GM23338 (cell line): ENCODE data around the gene DNAJB6. TPM values are rescaled to one million over a fixed set of nuclear protein-coding genes. Genes with fewer than 3 reads are reported as not detected.

Source experiments
- ATAC-seq: fragments of 200-7000 bp; cut with Tn5 transposase; 3 replicates; pipeline ENCODE4 v1.9.1; 2020
- DNase-seq: peaks from one replicate; pipeline ENCODE4 v3.0.0-alpha.2; 2015; ENCODE audit warnings: low spot score
- H2AFZ ChIP-seq: fragments of 200-600 bp; sonication (generic); 2 replicates; pipeline ENCODE4 v1.8.0; 2016; ENCODE audit warnings: antibody characterized with exemption, mild to moderate bottlenecking, moderate library complexity
- H3F3A ChIP-seq: fragments of 200-600 bp; sonication (generic); replicated peaks from 2 replicates; pipeline ENCODE4 v1.8.0; 2017; ENCODE audit warnings: antibody characterized with exemption, mixed run types, low read depth
- H3K27ac ChIP-seq: fragments of 200-600 bp; sonication (generic); 2 replicates; pipeline ENCODE4 v1.6.1; 2016; ENCODE audit warnings: low read depth
- H3K27me3 ChIP-seq: fragments of 200-600 bp; sonication (generic); 2 replicates; pipeline ENCODE4 v1.8.0; 2016; ENCODE audit warnings: mild to moderate bottlenecking, mixed run types, moderate library complexity; ENCODE audit not compliant: insufficient read depth
- H3K36me3 ChIP-seq: fragments of 200-600 bp; sonication (generic); 2 replicates; pipeline ENCODE4 v1.8.0; 2016; ENCODE audit warnings: mild to moderate bottlenecking; ENCODE audit not compliant: insufficient read depth
- H3K4me1 ChIP-seq: fragments of 200-600 bp; sonication (generic); 2 replicates; pipeline ENCODE4 v1.8.0; 2016; ENCODE audit warnings: mild to moderate bottlenecking, moderate library complexity; ENCODE audit not compliant: insufficient read depth
- H3K4me2 ChIP-seq: fragments of 200-600 bp; sonication (generic); 2 replicates; pipeline ENCODE4 v1.7.1; 2017; ENCODE audit warnings: mixed run types
- H3K4me3 ChIP-seq: fragments of 200-600 bp; sonication (generic); 2 replicates; pipeline ENCODE4 v1.6.1; 2016; ENCODE audit warnings: mixed run types
- H3K79me2 ChIP-seq: fragments of 200-600 bp; sonication (generic); replicated peaks from 2 replicates; pipeline ENCODE4 v1.8.0; 2017; ENCODE audit warnings: mild to moderate bottlenecking; ENCODE audit not compliant: insufficient read depth
- H3K9me2 ChIP-seq: fragments of 200-600 bp; sonication (generic); 2 replicates; pipeline ENCODE4 v1.8.0; 2017; ENCODE audit not compliant: insufficient read depth
- H4K20me1 ChIP-seq: fragments of 200-600 bp; sonication (generic); replicated peaks from 2 replicates; pipeline ENCODE4 v1.8.0; 2017; ENCODE audit warnings: mild to moderate bottlenecking; ENCODE audit not compliant: insufficient read depth
- H3K27ac Mint-ChIP-seq: 2 replicates; pipeline ENCODE4 v1.8.0; 2020; ENCODE audit warnings: inconsistent platforms, mild to moderate bottlenecking, moderate library complexity, mixed read lengths
- H3K27me3 Mint-ChIP-seq: 3 replicates; pipeline ENCODE4 v1.8.0; 2022; ENCODE audit warnings: low read depth, mild to moderate bottlenecking, moderate library complexity, mixed read lengths, inconsistent platforms; ENCODE audit not compliant: insufficient read depth, poor library complexity
- H3K36me3 Mint-ChIP-seq: 3 replicates; pipeline ENCODE4 v1.8.0; 2021; ENCODE audit warnings: low read depth, mild to moderate bottlenecking, inconsistent platforms, moderate library complexity, mixed read lengths
- H3K4me1 Mint-ChIP-seq: 3 replicates; pipeline ENCODE4 v1.8.0; 2020; ENCODE audit warnings: mild to moderate bottlenecking, inconsistent platforms, mixed read lengths
- H3K4me3 Mint-ChIP-seq: 3 replicates; pipeline ENCODE4 v1.8.0; 2021; ENCODE audit warnings: moderate library complexity, mild to moderate bottlenecking, inconsistent platforms, mixed read lengths
- H3K9me3 Mint-ChIP-seq: 3 replicates; pipeline ENCODE4 v1.8.0; 2020; ENCODE audit warnings: moderate library complexity, mild to moderate bottlenecking, inconsistent platforms, mixed read lengths
- CREB1 ChIP-seq: fragments of 250-450 bp; sonication (Bioruptor Pico); IDR thresholded peaks from 2 replicates; pipeline ENCODE4 v1.5.0; 2020; ENCODE audit warnings: low read depth, mild to moderate bottlenecking, moderate library complexity
- CTCF ChIP-seq, 2 experiments: fragments of 200-600 bp in 1 of 2; sonication (generic) in 1 of 2; conservative IDR thresholded peaks; 2 replicates each; pipeline versions ENCODE4 v1.5.1 to v1.6.1; 2016 to 2017; ENCODE audit warnings: antibody characterized with exemption in 2 of 2, low read depth in 2 of 2, mild to moderate bottlenecking in 2 of 2, moderate library complexity in 1 of 2
- EZH2 ChIP-seq: fragments of 200-600 bp; sonication (generic); IDR thresholded peaks from one replicate; pipeline ENCODE4 v1.8.0; 2017; ENCODE audit warnings: antibody characterized with exemption, mild to moderate bottlenecking, low read depth; ENCODE audit not compliant: unreplicated experiment
- JUNB ChIP-seq: IDR thresholded peaks from one replicate; pipeline ENCODE4 v1.6.1; 2016; ENCODE audit warnings: antibody characterized with exemption; ENCODE audit not compliant: unreplicated experiment
- POLR2AphosphoS5 ChIP-seq: IDR thresholded peaks from 2 replicates; pipeline ENCODE4 v1.6.1; 2016; ENCODE audit warnings: antibody characterized with exemption, low read depth
- REST ChIP-seq: IDR thresholded peaks from one replicate; pipeline ENCODE4 v1.6.1; 2018; ENCODE audit warnings: antibody characterized with exemption; ENCODE audit not compliant: unreplicated experiment
- STAT1 ChIP-seq: IDR thresholded peaks from one replicate; pipeline ENCODE4 v1.6.1; 2016; ENCODE audit warnings: antibody characterized with exemption; ENCODE audit not compliant: unreplicated experiment
- ZNF114 ChIP-seq: fragments of 250-450 bp; sonication (Bioruptor Pico); IDR thresholded peaks from 2 replicates; pipeline ENCODE4 v1.5.0; 2020; ENCODE audit warnings: mild to moderate bottlenecking, moderate library complexity
- ZNF331 ChIP-seq: fragments of 250-450 bp; sonication (Bioruptor Pico); IDR thresholded peaks from 2 replicates; pipeline ENCODE4 v1.5.0; 2020; ENCODE audit warnings: low read depth, mild to moderate bottlenecking, moderate library complexity
- ZNF462 ChIP-seq: fragments of 250-450 bp; sonication (Bioruptor Pico); IDR thresholded peaks from 2 replicates; pipeline ENCODE4 v1.5.0; 2020; ENCODE audit warnings: mild to moderate bottlenecking, moderate library complexity
- polyA plus RNA-seq: library from polyadenylated mRNA; unstranded; fragments of >200 nt; fragmentation: Nextera tagmentation; extraction: Ambion mirVana; gene quantifications from 2 replicates; pipeline ENCODE4 v1.2.1, GENCODE V29; 2016
- total RNA-seq: library from RNA; depleted of rRNA; stranded (reverse); fragments of >200 nt; shearing (Covaris generic); gene quantifications from 2 replicates; pipeline ENCODE4 v1.2.3, GENCODE V29; 2014

Gene DNAJB6
- total and polyA plus RNA-seq, 2 experiments from 2014 or later, result 308 to 322 TPM

GRCh38 chr7:157377436-157378124 lies 40.8 kb downstream of the DNAJB6 start:
- peaks cover 7% of the 10 kb centered on the region for H3K27me3 Mint-ChIP-seq
- no peak for TF ChIP-seq ZNF114 (CRISPR knock-in tag)
- TF ChIP-seq JUNB, result no peak
- no peak for TF ChIP-seq CTCF (conservative IDR thresholded peaks at IDR 0.05; ENCODE audit: low read depth in 2 of 2)
- no peak for TF ChIP-seq POLR2AphosphoS5
- no peak for TF ChIP-seq EZH2
- TF ChIP-seq CREB1 (CRISPR knock-in tag), result no peak
- TF ChIP-seq REST, result no peak
- no peak for TF ChIP-seq STAT1
- no peak for TF ChIP-seq ZNF331 (CRISPR knock-in tag)
- DNase-seq (no peak), ATAC-seq (peak; percentile 59)
- Histone ChIP-seq H3K27ac (peak overlapping the region; percentile 66), H3K79me2 (peaks cover 100% of the 10 kb centered on the region), H3K4me3 (no peak overlapping the region), H3K4me1 (peaks cover 50% of the 10 kb centered on the region), H3K27me3 (no peaks in the 10 kb centered on the region), H3K4me2 (no peak overlapping the region), H2AFZ (no peak overlapping the region), H3F3A (peaks cover 51% of the 10 kb centered on the region), H3K9me2 (no peaks in the 10 kb centered on the region), H4K20me1 (peaks cover 97% of the 10 kb centered on the region), H3K36me3 (peaks cover 20% of the 10 kb centered on the region)
- H3K36me3 Mint-ChIP-seq, result peaks cover 81% of the 10 kb centered on the region
- peaks cover 56% of the 10 kb centered on the region for H3K4me1 Mint-ChIP-seq
- H3K9me3 Mint-ChIP-seq, result no peaks in the 10 kb centered on the region
- H3K27ac Mint-ChIP-seq, result peak overlapping the region; percentile 4; the same call in 1 of the 2 replicates
- no peak overlapping the region for H3K4me3 Mint-ChIP-seq

GRCh38 chr7:157378390-157378789 lies 41.6 kb downstream of the DNAJB6 start:
- Mint-ChIP-seq H3K27me3 (peaks cover 11% of the 10 kb centered on the region), H3K36me3 (peaks cover 81% of the 10 kb centered on the region), H3K27ac (no peak overlapping the region), H3K4me3 (no peak overlapping the region), H3K4me1 (peaks cover 55% of the 10 kb centered on the region), H3K9me3 (no peaks in the 10 kb centered on the region)
- Histone ChIP-seq H3K27me3 (no peaks in the 10 kb centered on the region), H3K4me2 (no peak overlapping the region), H3F3A (peaks cover 51% of the 10 kb centered on the region), H3K27ac (peak overlapping the region; percentile 66; the same call in 1 of the 2 replicates), H3K9me2 (no peaks in the 10 kb centered on the region), H2AFZ (no peak overlapping the region), H3K4me3 (no peak overlapping the region), H3K36me3 (peaks cover 21% of the 10 kb centered on the region), H3K4me1 (peaks cover 52% of the 10 kb centered on the region), H4K20me1 (peaks cover 90% of the 10 kb centered on the region), H3K79me2 (peaks cover 100% of the 10 kb centered on the region)
- no peak for ATAC-seq
- no peak for DNase-seq
- TF ChIP-seq ZNF462, result no peak
- no peak for TF ChIP-seq ZNF114 (CRISPR knock-in tag)
